C4-2B (cell line): ENCODE results near the gene TMED3.
"Not testable (repeated sequence)": the region's sequence is repeated elsewhere in the genome, so short reads cannot be mapped to it uniquely, and the experiment has no call there.

Experiments used
- H3K27ac ChIP-seq: fragments of 450-650 bp; 2 replicates; pipeline ENCODE4 v1.5.1; 2017
- ZFX ChIP-seq: fragments of 450-650 bp; IDR thresholded peaks from 2 replicates; pipeline ENCODE4 v1.6.1; 2017
- TF ChIP-seq, protein P1 (sequence below): fragments of 450-650 bp; conservative IDR thresholded peaks from 2 replicates; pipeline ENCODE4 v1.5.1; 2017; ENCODE audit warnings: mild to moderate bottlenecking

TMED3 gene

DNA sequence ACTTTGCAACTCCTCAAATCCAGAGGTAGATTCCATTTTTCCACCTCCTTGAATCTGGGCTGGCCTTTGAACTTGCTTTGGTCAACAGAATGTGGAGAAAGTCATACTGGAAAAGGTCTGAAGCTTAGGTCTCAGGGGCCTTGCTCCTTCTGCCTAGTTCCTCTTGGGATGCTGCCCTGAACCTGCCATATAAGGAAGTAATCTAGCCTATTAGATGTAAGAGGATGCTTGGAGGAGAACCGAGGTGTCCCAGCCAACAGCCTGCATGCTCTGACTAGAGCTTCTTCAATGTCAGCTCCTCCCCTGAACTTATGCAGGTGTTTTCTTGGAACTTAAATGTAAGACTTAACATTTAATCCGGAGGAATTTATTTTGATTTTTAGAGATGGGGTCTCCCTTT is 2.0 kb upstream of the TMED3 start:
- H3K27ac ChIP-seq = no peak overlapping the region
- TF ChIP-seq, protein P1, sequence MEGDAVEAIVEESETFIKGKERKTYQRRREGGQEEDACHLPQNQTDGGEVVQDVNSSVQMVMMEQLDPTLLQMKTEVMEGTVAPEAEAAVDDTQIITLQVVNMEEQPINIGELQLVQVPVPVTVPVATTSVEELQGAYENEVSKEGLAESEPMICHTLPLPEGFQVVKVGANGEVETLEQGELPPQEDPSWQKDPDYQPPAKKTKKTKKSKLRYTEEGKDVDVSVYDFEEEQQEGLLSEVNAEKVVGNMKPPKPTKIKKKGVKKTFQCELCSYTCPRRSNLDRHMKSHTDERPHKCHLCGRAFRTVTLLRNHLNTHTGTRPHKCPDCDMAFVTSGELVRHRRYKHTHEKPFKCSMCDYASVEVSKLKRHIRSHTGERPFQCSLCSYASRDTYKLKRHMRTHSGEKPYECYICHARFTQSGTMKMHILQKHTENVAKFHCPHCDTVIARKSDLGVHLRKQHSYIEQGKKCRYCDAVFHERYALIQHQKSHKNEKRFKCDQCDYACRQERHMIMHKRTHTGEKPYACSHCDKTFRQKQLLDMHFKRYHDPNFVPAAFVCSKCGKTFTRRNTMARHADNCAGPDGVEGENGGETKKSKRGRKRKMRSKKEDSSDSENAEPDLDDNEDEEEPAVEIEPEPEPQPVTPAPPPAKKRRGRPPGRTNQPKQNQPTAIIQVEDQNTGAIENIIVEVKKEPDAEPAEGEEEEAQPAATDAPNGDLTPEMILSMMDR = no peak
- TF ChIP-seq ZFX = no peak

DNA sequence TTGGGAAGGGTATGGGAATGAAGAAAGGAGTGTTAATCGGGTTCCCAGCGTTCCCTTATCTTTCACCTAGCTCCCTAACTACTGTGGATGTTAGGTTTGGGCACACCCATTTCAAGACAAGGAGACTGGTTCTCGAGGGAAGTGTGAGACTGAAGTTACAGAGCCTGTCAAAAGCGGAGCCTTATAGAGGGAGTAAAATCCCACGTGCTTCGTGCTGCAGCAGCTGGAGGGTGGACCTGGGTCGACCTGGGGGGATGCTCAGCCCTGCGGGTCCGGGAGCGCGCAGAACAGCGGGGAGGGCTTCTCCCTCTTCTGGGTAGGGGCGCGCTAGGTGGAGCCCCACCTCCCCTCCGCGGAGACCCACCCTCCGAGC is 314 bp upstream of the TMED3 start:
- TF ChIP-seq, protein P1 = no peak
- TF ChIP-seq ZFX = no peak
- peak overlapping the region; percentile 97 for H3K27ac ChIP-seq

DNA sequence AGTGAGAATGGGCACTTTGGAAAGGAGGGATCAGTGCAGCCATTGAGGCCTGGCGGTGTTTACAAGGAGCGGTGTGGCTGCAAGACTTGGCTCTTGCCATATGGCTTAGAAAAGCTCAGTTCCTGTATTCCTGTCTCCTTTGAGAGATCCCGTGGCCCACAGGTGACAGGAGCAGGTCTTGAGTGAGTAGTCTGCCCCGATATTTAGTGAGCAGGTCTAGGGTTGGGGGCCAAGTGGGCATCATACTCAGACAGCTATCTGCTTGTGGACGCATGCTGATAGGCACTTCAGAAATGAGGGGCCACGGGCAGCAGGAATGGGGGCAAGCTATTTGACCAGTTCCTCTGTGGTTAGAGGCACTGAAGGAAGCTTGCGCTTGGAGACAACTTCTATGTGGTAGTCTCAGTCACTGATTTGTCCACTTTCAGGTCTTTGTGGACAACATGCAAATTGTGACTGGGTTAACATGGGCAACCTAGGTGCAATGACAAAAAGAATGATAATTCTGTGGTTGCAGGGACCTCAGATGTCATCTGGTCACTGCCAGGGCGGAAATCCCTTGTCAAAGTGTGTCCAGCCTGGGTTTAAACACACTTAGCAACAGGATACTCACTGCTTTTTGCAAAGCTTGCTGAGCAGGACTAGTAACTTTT is 1.1 kb downstream of the TMED3 start:
- TF ChIP-seq, protein P1 = no peak
- TF ChIP-seq ZFX = no peak

DNA sequence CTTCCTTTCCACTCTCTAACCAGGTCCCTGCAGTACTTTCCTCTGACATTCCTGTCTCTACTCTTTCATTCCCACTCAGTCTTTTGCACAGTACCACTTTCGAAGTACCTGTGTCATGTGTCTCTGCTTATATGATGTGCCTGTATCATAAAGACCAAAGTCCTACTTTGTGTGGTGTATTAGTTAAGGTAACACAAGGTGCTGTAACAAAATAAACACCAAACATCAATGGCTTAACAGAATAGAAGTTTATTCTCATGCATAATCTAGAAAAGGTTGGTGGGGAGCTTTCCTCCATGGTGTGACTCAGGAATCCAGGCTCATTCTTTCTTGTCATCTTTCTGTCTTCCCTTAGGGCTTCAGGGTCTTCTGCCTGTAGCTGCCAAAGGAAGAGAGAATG is 3.3 kb downstream of the TMED3 start:
- no peak for TF ChIP-seq ZFX
- TF ChIP-seq, protein P1 = no peak
- H3K27ac ChIP-seq = peak overlapping the region; percentile 50

More for the DNA sequence above, 1.1 kb downstream of the TMED3 start:
- peak overlapping the region; percentile 97 for H3K27ac ChIP-seq

DNA sequence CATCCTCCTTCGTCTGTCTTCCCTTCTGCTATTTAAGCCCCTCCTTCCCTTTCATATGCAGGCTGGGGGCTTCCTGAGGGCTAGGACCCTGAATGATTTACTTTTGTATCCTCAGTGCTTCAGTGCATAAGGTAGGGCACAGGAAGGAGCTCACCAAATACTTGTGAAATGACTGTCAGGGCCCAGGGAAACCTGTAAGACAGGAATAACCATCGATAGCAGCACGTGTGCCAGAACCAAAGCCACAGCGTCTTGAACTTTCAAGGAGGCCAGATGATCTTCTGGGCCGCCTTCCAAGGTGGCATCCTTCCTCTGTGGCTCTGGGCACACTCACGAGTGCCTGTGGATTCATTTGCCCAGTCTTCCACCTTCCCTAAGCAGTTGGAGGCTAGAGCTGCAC is 3.9 kb downstream of the TMED3 start:
- peak overlapping the region; percentile 50 for H3K27ac ChIP-seq
- TF ChIP-seq, protein P1 = no peak
- no peak for TF ChIP-seq ZFX

DNA sequence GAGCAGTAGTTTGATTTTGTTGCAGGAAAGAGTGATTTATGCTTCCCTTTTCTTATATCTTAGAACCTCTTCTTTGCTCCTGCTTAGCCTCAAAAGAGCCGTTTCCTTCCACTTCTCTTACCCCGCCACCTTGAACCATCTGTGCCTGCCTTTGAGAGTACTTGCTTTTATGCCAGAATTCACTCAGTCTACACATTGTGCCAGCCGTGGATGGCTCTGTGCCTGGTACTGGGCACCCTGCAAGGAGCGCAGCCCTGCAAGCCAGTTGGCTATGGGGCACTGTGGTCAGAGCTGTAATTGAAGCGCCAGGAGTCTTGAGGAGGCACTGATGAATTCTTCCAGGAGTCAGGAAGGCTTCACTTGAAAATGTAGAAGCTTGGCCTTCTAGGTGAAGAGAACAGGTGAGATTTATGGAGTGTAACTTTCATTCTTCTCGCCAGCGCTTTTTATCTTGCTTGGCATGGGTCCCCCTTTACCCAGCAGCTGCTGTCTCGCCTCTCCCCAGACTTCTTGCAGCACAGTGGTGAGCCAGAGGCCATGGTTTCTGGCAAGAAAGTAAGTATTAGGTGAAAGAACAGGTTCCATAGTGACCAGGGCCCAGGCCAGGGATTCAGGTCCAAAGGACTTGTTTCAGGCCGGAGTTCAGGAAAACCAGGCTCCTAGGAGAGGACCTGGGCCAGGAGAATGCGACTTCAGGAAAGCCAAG is 4.9 kb downstream of the TMED3 start:
- no peak for TF ChIP-seq ZFX
- TF ChIP-seq, protein P1 = no peak
- H3K27ac ChIP-seq = peak overlapping the region; percentile 50

DNA sequence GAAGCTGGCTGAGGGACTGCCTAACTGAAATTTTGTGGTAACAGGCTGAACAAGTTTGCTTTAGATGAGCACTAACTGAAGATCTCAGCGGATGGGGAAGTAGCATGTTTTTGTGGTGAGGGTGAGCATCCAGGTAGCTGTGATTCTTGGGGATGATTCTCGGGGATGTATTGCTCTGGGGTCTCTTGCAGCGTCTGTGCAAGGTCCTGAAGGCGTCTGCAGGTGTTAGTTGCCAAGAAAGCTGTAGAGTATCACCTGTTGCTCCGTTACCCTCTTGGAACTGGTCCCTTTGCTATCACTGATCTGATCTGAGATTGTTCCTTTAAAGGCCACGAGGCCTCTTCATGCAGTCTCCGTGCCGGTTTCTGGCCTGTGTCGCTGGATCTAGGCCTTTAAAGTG is 6.0 kb downstream of the TMED3 start:
- TF ChIP-seq, protein P1 = no peak
- no peak; the same call in 1 of the 2 replicates for TF ChIP-seq ZFX
- H3K27ac ChIP-seq = peak overlapping the region; percentile 50

DNA sequence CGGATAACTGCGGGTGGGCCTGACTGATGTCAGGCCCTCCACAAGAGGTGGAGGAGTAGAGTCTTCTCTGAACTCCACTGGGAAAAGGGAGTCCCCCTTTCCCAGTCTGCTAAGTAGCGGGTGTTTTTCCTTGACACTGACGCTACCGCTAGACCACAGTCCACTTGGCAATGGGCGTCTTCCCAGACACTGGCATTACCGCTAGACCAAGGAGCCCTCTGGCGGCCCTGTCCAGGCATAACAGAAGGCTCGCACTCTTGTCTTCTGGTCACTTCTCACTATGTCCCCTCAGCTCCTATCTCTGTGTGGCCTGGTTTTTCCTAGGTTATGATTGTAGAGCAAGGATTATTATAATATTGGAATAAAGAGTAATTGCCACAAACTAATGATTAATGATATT is 9.1 kb downstream of the TMED3 start:
- not testable (repeated sequence) for H3K27ac ChIP-seq
